Endothelial cell of umbilical vein (primary cell): ENCODE results near the gene TNFRSF8. TPM values are rescaled to one million over a fixed set of nuclear protein-coding genes. Genes with fewer than 3 reads are reported as not detected.

ENCODE experiments used
- BruUV-seq: library from RNA; stranded (reverse); fragments of 400-500 nt; replicated peaks from 2 replicates; lab custom pipeline; 2021; lab: Mats Ljungman, UMichigan
- CTCF ChIA-PET: fragments of 300-600, 350-600 bp; sonication (Branson Sonifier 250); formaldehyde crosslinking; loops from one replicate; lab custom pipeline; 2021; ENCODE audit warnings: antibody characterized with exemption, inconsistent platforms; lab: Charles Lee
- POLR2A ChIA-PET: fragments of 300-600, 350-600 bp; sonication (Branson Sonifier 250); formaldehyde crosslinking; loops from one replicate; lab custom pipeline; 2021; ENCODE audit warnings: antibody characterized with exemption, inconsistent platforms; lab: Charles Lee
- DNase-seq: peaks from one replicate; pipeline ENCODE4 v3.0.0-alpha.2; 2011; ENCODE audit warnings: low read depth, low spot score
- FAIRE-seq: peaks from 2 replicates; lab custom pipeline; 2011; peaks lifted over from hg19 to GRCh38; lab: Jason Lieb, UNC
- H2AFZ ChIP-seq: 2 replicates; pipeline ENCODE4 v1.6.0; 2012; ENCODE audit warnings: low read depth, low read length, control low read depth, inconsistent platforms
- H3K27ac ChIP-seq: 2 replicates; pipeline ENCODE4 v1.5.1; 2011; ENCODE audit warnings: low read depth, mild to moderate bottlenecking, control low read depth, low read length, moderate library complexity; ENCODE audit not compliant: insufficient read depth
- H3K27me3 ChIP-seq, 2 experiments: 2 replicates each; pipeline versions ENCODE4 v1.6.0 to v1.6.1; 2011; ENCODE audit warnings: low read length in 2 of 2, mixed read lengths in 1 of 2; ENCODE audit not compliant: control insufficient read depth in 2 of 2, insufficient read depth in 2 of 2
- H3K36me3 ChIP-seq, 2 experiments: 2 replicates in 1 of 2; 3 replicates in 1 of 2; pipeline ENCODE4 v1.5.1; 2011; ENCODE audit warnings: low read length in 2 of 2, mild to moderate bottlenecking in 1 of 2, moderate library complexity in 1 of 2; ENCODE audit not compliant: control insufficient read depth in 2 of 2, insufficient read depth in 2 of 2; ENCODE audit errors: extremely low read depth in 1 of 2
- H3K4me1 ChIP-seq: 3 replicates; pipeline ENCODE4 v1.5.1; 2011; ENCODE audit warnings: mild to moderate bottlenecking, low read length; ENCODE audit not compliant: control insufficient read depth, insufficient read depth; ENCODE audit errors: extremely low read depth
- H3K4me2 ChIP-seq: 2 replicates; pipeline ENCODE4 v1.6.1; 2011; ENCODE audit warnings: low read length, control low read depth, mixed read lengths; ENCODE audit not compliant: insufficient read depth
- H3K4me3 ChIP-seq, 3 experiments: fragments of 200-600 bp in 1 of 3; sonication (generic), shearing (Covaris generic) in 1 of 3; replicated peaks in 1 of 3; 2 replicates each; pipeline ENCODE4 v1.5.1; 2011 to 2016; ENCODE audit warnings: control low read depth in 3 of 3, low read length in 3 of 3, mild to moderate bottlenecking in 2 of 3, inconsistent platforms in 1 of 3, low read depth in 1 of 3, moderate library complexity in 1 of 3; ENCODE audit not compliant: insufficient read depth in 1 of 3
- H3K79me2 ChIP-seq: 2 replicates; pipeline ENCODE4 v1.6.0; 2012; ENCODE audit warnings: low read length, inconsistent platforms; ENCODE audit not compliant: control insufficient read depth, insufficient read depth
- H3K9ac ChIP-seq: replicated peaks from 2 replicates; pipeline ENCODE3; 2011; ENCODE audit warnings: low read length, control low read depth; ENCODE audit not compliant: insufficient read depth; ENCODE audit errors: extremely low read depth
- H3K9me1 ChIP-seq: replicated peaks from 3 replicates; pipeline ENCODE4 v1.6.0; 2011; ENCODE audit warnings: mild to moderate bottlenecking, low read length; ENCODE audit not compliant: control insufficient read depth, insufficient read depth; ENCODE audit errors: extremely low read depth
- H3K9me3 ChIP-seq: replicated peaks from 2 replicates; pipeline ENCODE4 v1.5.1; 2012; ENCODE audit warnings: low read length, inconsistent platforms; ENCODE audit not compliant: control insufficient read depth, insufficient read depth
- H4K20me1 ChIP-seq: replicated peaks from 2 replicates; pipeline ENCODE3; 2011; ENCODE audit warnings: mild to moderate bottlenecking, low read length; ENCODE audit not compliant: control insufficient read depth, insufficient read depth; ENCODE audit errors: extremely low read depth
- CTCF ChIP-seq, 2 donors: IDR thresholded peaks; 1 replicate in 1 of 2; 2 replicates in 1 of 2; pipeline ENCODE4 v1.5.1; 2011; ENCODE audit warnings: low read length in 2 of 2, mild to moderate bottlenecking in 2 of 2, moderate library complexity in 2 of 2, control low read depth in 1 of 2, inconsistent platforms in 1 of 2, low read depth in 1 of 2; ENCODE audit not compliant: insufficient read depth in 1 of 2; ENCODE audit errors: extremely low read depth in 1 of 2
- EZH2 ChIP-seq: IDR thresholded peaks from 2 replicates; pipeline ENCODE4 v1.6.1; 2012; ENCODE audit warnings: borderline replicate concordance, low read depth, mild to moderate bottlenecking, moderate library complexity, low read length, inconsistent platforms; ENCODE audit not compliant: severe bottlenecking
- FOS ChIP-seq: IDR thresholded peaks from 2 replicates; pipeline ENCODE4 v1.6.1; 2011; ENCODE audit warnings: mild to moderate bottlenecking, low read length, moderate library complexity, borderline replicate concordance; ENCODE audit not compliant: insufficient read depth
- GATA2 ChIP-seq: IDR thresholded peaks from 2 replicates; pipeline ENCODE4 v1.7.0; 2011; ENCODE audit warnings: low read depth, mild to moderate bottlenecking, moderate library complexity, mixed read lengths, low read length; ENCODE audit not compliant: insufficient read length, insufficient read depth
- JUN ChIP-seq: IDR thresholded peaks from 2 replicates; pipeline ENCODE4 v1.6.1; 2011; ENCODE audit warnings: borderline replicate concordance, low read depth; ENCODE audit not compliant: insufficient read length, insufficient read depth
- MAX ChIP-seq: IDR thresholded peaks from 2 replicates; pipeline ENCODE4 v1.6.1; 2011; ENCODE audit not compliant: insufficient read depth, insufficient read length
- MYC ChIP-seq: IDR thresholded peaks from one replicate; pipeline ENCODE4 v1.6.1; 2011; ENCODE audit warnings: mild to moderate bottlenecking, low read depth, low read length
- POLR2A ChIP-seq: IDR thresholded peaks from 2 replicates; pipeline ENCODE4 v1.6.1; 2012; ENCODE audit warnings: low read depth, mild to moderate bottlenecking, control low read depth, low read length
- POLR2AphosphoS5 ChIP-seq: IDR thresholded peaks from 2 replicates; pipeline ENCODE4 v1.6.1; 2012; ENCODE audit warnings: low read depth, mild to moderate bottlenecking, control low read depth, low read length, moderate library complexity; ENCODE audit not compliant: insufficient read depth
- dilution Hi-C: fragments of 300-500 bp; cut with MboI; formaldehyde crosslinking; loops from one replicate; pipeline ENCODE4 v1.15.0; 2019; ENCODE audit warnings: low sequenced_read_pairs; ENCODE audit not compliant: extremely low pct_ligation_motif_present
- intact Hi-C: fragments of 100-400 bp; cut with micrococcal nuclease; formaldehyde crosslinking; loops from one replicate; pipeline ENCODE4 v1.10.0; 2022
- polyA plus RNA-seq, 4 experiments: library from polyadenylated mRNA; depleted of rRNA in 3 of 4; stranded (reverse) in 3 of 4; unstranded in 1 of 4; fragments of >200 nt; gene quantifications; 2 replicates each; pipeline versions ENCODE4 v1.2.1 to v1.2.3, GENCODE V29; 2011 to 2012; ENCODE audit warnings: missing spikeins in 1 of 4
- total RNA-seq: library from RNA; stranded (reverse); gene quantifications from 2 replicates; pipeline ENCODE4 v1.2.3, GENCODE V29; 2021

TNFRSF8 gene
- total and polyA plus RNA-seq, 2 donors (not counting 3 experiments of a cell fraction or from before 2014, with no cell fraction given), result 0.47 TPM; not detected in 1

- H4K20me1 ChIP-seq, result no peaks in the 10 kb centered on the region
- no peaks in the 10 kb centered on the region for H3K9me1 ChIP-seq
- no peak overlapping the region for H3K4me3 ChIP-seq
- H2AFZ ChIP-seq, result no peak overlapping the region
- H3K27ac ChIP-seq, result no peak overlapping the region
- H3K4me1 ChIP-seq, result no peaks in the 10 kb centered on the region
- peaks cover 0 to 2% of the 10 kb centered on the region in 2 experiments for H3K27me3 ChIP-seq
- BruUV-seq, result no TSS peak
- POLR2A ChIA-PET, result no interaction called here
- no peaks in the 10 kb centered on the region for H3K9me3 ChIP-seq
- TF ChIP-seq FOS, result no peak
- no peak for TF ChIP-seq GATA2
- TF ChIP-seq CTCF (IDR thresholded peaks at IDR 0.05; ENCODE audit: extremely low read depth in 1 of 2, insufficient read depth in 1 of 2, low read depth in 1 of 2, low read length in 2 of 2), result no peak
- no peak for TF ChIP-seq JUN
- TF ChIP-seq POLR2AphosphoS5, result no peak
- TF ChIP-seq EZH2, result no peak
- TF ChIP-seq MYC, result no peak
- no peak for TF ChIP-seq MAX
- no peak for TF ChIP-seq POLR2A
- no peaks in the 10 kb centered on the region for H3K79me2 ChIP-seq
- intact Hi-C loops, result no loop called here
- no peak overlapping the region for H3K9ac ChIP-seq
- no peaks in the 10 kb centered on the region for H3K36me3 ChIP-seq
- dilution Hi-C loops, result no loop called here
- CTCF ChIA-PET, result interaction anchor here (2.4 kb wide), 1 partner anchor 10 kb away, joined by 16 read pairs; no protein-coding TSS in a partner anchor
- DNase-seq (no peak), FAIRE-seq (no peak)
- H3K4me2 ChIP-seq, result no peak overlapping the region
These were observed 25.5 kb downstream of the TNFRSF8 start for GRCh38 chr1:12088607-12089006.
